ENCODE data around the gene SLC40A1. TPM values are rescaled to one million over a fixed set of nuclear protein-coding genes. Genes with fewer than 3 reads are reported as not detected.
"Not testable (repeated sequence)": the region's sequence is repeated elsewhere in the genome, so short reads cannot be mapped to it uniquely, and the experiment has no call there.

Gene SLC40A1
- total RNA-seq, 1 donor from 2014 or later = 169 TPM

DNA sequence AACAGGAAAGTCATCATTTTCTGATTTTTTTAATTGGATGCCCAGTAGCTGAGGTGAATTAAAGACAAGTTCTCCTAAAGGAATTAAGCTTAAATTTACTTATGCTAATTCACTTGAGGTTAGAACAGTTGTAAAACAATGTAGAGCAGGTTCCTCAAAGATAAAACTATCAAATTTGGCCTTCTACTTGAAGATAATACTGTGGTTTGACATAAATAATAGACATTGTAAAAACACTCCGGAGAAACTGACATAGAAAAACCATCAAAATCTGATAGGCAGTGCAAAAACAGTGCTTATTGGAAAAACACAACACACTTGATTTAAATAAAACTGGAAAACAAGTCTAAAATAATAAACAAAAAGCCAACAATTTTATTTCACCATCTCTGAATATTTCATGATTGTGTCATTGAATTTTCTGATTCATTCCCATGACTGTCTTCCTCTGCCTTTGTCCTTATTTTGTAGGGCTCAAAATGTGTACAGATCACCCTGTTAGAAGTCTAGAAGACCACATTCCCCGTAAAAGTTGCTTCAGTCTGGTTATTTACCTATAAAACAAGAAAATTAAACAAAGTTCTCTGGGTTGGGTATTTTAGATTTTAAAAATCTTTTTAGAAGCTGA, 28.3 kb upstream of the SLC40A1 start:
- TF ChIP-seq, protein P1, sequence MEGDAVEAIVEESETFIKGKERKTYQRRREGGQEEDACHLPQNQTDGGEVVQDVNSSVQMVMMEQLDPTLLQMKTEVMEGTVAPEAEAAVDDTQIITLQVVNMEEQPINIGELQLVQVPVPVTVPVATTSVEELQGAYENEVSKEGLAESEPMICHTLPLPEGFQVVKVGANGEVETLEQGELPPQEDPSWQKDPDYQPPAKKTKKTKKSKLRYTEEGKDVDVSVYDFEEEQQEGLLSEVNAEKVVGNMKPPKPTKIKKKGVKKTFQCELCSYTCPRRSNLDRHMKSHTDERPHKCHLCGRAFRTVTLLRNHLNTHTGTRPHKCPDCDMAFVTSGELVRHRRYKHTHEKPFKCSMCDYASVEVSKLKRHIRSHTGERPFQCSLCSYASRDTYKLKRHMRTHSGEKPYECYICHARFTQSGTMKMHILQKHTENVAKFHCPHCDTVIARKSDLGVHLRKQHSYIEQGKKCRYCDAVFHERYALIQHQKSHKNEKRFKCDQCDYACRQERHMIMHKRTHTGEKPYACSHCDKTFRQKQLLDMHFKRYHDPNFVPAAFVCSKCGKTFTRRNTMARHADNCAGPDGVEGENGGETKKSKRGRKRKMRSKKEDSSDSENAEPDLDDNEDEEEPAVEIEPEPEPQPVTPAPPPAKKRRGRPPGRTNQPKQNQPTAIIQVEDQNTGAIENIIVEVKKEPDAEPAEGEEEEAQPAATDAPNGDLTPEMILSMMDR (IDR thresholded peaks at IDR 0.05) = no peak
- peaks cover 32% of the 10 kb centered on the region for H3K4me1 ChIP-seq
- no peaks in the 10 kb centered on the region for H3K36me3 ChIP-seq
- intact Hi-C loops (cut with DNase I) = no loop called here
- ATAC-seq (no peak), DNase-seq (no peak)
- no peaks in the 10 kb centered on the region for H3K9me3 ChIP-seq
- H3K4me3 ChIP-seq = no peak overlapping the region
- H3K27ac ChIP-seq = peak overlapping the region; percentile 12
- no peaks in the 10 kb centered on the region for H3K27me3 ChIP-seq

DNA sequence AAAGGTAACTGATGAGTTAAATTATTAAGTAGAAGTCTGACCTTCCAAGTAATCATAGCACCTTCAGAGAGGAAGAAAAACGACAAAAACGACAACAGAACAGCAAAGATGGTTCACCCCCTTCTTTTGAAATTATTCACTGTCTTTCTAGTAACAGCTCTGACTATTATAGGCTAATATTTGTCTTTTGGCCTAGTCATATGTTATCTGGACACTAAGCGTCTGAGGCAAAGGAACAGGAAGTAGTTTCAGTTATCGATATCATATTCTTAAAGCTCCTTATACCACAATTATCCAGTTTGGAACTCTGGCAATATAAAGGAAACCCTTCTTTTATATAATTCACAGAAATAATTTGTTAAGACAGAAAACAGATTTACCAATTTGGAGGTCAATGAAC, 27.6 kb upstream of the SLC40A1 start:
- H3K4me1 ChIP-seq = peaks cover 27% of the 10 kb centered on the region
- H3K27ac ChIP-seq = no peak overlapping the region
- no peaks in the 10 kb centered on the region for H3K9me3 ChIP-seq
- DNase-seq (no peak), ATAC-seq (no peak)
- H3K4me3 ChIP-seq = no peak overlapping the region
- intact Hi-C loops (cut with DNase I) = no loop called here
- TF ChIP-seq, protein P1 (IDR thresholded peaks at IDR 0.05) = no peak
- no peaks in the 10 kb centered on the region for H3K36me3 ChIP-seq
- H3K27me3 ChIP-seq = no peaks in the 10 kb centered on the region

- no peaks in the 10 kb centered on the region for H3K9me3 ChIP-seq
- DNase-seq (no peak), ATAC-seq (peak; percentile 97)
- H3K4me1 ChIP-seq = no peaks in the 10 kb centered on the region
- TF ChIP-seq, protein P1 (IDR thresholded peaks at IDR 0.05) = no peak
- no peaks in the 10 kb centered on the region for H3K27me3 ChIP-seq
- intact Hi-C loops (cut with DNase I) = no loop called here
- no peak overlapping the region for H3K4me3 ChIP-seq
- H3K27ac ChIP-seq = no peak overlapping the region
- H3K36me3 ChIP-seq = no peaks in the 10 kb centered on the region
Measured at GRCh38 chr2:189602233-189602632, 21.6 kb upstream of the SLC40A1 start.

DNA sequence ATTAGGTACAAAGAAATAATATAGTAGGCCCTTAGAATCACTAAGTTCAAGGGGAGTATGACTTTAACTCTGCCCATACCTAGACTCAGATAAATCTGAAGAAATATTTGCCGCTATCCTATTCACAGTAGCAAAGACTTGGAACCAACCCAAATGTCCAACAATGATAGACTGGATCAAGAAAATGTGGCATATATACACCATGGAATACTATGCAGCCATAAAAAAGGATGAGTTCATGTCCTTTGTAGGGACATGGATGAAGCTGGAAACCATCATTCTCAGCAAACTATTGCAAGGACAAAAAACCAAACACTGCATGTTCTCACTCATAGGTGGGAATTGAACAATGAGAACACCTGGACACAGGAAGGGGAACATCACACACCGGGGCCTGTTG, 21.1 kb upstream of the SLC40A1 start:
- H3K4me1 ChIP-seq; H3K4me3 ChIP-seq; intact Hi-C loops (cut with DNase I); DNase-seq; H3K27me3 ChIP-seq; H3K36me3 ChIP-seq; H3K27ac ChIP-seq; H3K9me3 ChIP-seq; ATAC-seq: not testable (repeated sequence)

GRCh38 chr2:189601043-189601442, 20.5 kb upstream of the SLC40A1 start:
- Histone ChIP-seq H3K27me3 (no peaks in the 10 kb centered on the region), H3K9me3 (no peaks in the 10 kb centered on the region), H3K36me3 (no peaks in the 10 kb centered on the region), H3K4me1 (no peaks in the 10 kb centered on the region), H3K27ac (no peak overlapping the region), H3K4me3 (no peak overlapping the region)
- TF ChIP-seq, protein P1 (IDR thresholded peaks at IDR 0.05) = no peak
- intact Hi-C loops (cut with DNase I) = no loop called here
- ATAC-seq (no peak), DNase-seq (no peak)

GRCh38 chr2:189599245-189599644, 18.7 kb upstream of the SLC40A1 start:
- Histone ChIP-seq H3K36me3 (no peaks in the 10 kb centered on the region), H3K9me3 (no peaks in the 10 kb centered on the region), H3K4me1 (no peaks in the 10 kb centered on the region), H3K27ac (no peak overlapping the region), H3K4me3 (no peak overlapping the region), H3K27me3 (no peaks in the 10 kb centered on the region)
- DNase-seq = no peak
- TF ChIP-seq, protein P1 (IDR thresholded peaks at IDR 0.05) = no peak
- intact Hi-C loops (cut with DNase I) = no loop called here
- ATAC-seq = no peak
